T-helper 1 cell treated with Interleukin-12 subunit alpha and Interleukin-12 subunit beta and Interleukin-4 antibody, amounts not matched to agents 30 μg/mL and 1 μg/mL, for 36 hours (primary cell): Measurements from ENCODE around the gene PDZD7.

Source experiments
- H3K27ac Mint-ChIP-seq: one replicate; pipeline ENCODE4 v1.8.0; 2021; ENCODE audit warnings: mild to moderate bottlenecking, mixed read lengths
- H3K27me3 Mint-ChIP-seq: one replicate; pipeline ENCODE4 v1.8.0; 2021; ENCODE audit warnings: low read depth, mixed read lengths
- H3K36me3 Mint-ChIP-seq: one replicate; pipeline ENCODE4 v1.8.0; 2021; ENCODE audit warnings: low read depth, mixed read lengths
- H3K4me1 Mint-ChIP-seq: one replicate; pipeline ENCODE4 v1.8.0; 2021; ENCODE audit warnings: low read depth, mixed read lengths
- H3K4me3 Mint-ChIP-seq: one replicate; pipeline ENCODE4 v1.8.0; 2021; ENCODE audit warnings: mild to moderate bottlenecking, moderate library complexity, mixed read lengths
- H3K9me3 Mint-ChIP-seq: one replicate; pipeline ENCODE4 v1.8.0; 2021; ENCODE audit warnings: mixed read lengths

Gene PDZD7

DNA sequence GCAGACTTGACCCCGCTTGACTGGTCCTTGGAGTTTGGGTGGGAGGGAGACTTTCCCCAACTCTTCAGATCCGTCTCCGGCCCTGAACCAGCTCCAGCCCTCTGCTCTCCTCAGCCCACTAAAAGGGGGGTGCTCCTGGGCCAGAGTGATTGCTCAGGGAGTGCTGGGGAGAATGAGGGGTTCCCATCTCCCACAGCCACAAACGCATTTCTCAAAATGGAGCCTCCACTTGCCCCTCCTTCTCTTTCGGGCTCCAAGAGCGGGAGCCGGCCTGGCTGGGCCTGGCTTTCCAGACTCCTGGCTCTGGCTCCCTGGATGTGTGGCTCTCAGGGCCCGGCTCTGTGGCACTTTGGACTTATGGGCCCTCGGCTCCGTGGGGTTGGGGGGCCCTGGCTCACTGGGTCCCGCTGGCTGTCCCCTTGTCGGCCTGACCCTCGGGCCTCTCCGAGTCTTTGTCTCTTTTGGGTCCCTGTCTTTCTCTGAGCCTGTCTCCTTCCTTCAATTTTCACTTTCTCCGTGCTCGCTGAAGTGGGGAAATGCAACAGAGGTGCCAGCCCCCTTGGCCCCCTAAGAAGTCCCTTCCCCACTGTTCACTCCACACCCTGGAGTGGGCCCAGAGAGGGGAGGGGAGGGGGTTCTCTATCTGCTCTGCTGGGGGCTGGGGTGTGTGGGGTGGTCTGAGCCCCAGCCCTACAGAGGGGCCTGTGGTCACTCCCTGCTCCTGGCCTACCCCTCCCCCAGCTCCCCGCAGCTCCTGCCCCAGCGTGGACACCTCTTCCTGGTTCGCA lies 30.6 kb downstream of the PDZD7 start:
- Mint-ChIP-seq H3K27me3 (no peaks in the 10 kb centered on the region), H3K4me3 (peak overlapping the region; percentile 65), H3K27ac (no peak overlapping the region), H3K36me3 (peaks cover 3% of the 10 kb centered on the region), H3K9me3 (no peaks in the 10 kb centered on the region), H3K4me1 (peaks cover 18% of the 10 kb centered on the region)

DNA sequence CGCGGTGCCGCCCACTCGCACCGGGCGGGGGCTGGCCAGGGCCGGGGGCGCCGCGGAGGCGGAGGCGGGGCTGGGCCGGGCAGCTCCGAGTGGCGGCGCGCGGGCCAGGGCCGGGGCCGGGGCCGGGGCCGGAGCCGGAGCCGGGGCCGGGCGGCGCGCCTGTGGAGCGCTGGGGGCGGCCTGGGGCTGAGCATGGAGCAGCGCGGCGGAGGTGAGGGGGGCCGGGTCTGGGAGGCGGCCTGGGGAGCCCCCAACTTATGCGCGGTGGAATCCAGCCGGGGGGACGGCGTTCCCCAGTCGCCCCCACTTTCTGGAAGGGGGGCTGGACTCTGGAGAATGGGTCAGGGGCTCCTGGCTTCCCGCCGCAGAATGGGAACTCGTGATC lies 31.2 kb downstream of the PDZD7 start, which contains the start of gene LZTS2:
Gene LZTS2 (plus strand): TSS at position 67 of the 385 bp plus-strand sequence. CDS start 2,731 bp downstream, outside the sequence.
- no peaks in the 10 kb centered on the region for H3K27me3 Mint-ChIP-seq
- peak within 1 kb of the TSS; percentile 87 for H3K27ac Mint-ChIP-seq
- H3K4me1 Mint-ChIP-seq, result peaks cover 18% of the 10 kb centered on the region
- no peaks in the 10 kb centered on the region for H3K9me3 Mint-ChIP-seq
- peak within 1 kb of the TSS; percentile 88 for H3K4me3 Mint-ChIP-seq
- peaks cover 3% of the 10 kb centered on the region for H3K36me3 Mint-ChIP-seq

DNA sequence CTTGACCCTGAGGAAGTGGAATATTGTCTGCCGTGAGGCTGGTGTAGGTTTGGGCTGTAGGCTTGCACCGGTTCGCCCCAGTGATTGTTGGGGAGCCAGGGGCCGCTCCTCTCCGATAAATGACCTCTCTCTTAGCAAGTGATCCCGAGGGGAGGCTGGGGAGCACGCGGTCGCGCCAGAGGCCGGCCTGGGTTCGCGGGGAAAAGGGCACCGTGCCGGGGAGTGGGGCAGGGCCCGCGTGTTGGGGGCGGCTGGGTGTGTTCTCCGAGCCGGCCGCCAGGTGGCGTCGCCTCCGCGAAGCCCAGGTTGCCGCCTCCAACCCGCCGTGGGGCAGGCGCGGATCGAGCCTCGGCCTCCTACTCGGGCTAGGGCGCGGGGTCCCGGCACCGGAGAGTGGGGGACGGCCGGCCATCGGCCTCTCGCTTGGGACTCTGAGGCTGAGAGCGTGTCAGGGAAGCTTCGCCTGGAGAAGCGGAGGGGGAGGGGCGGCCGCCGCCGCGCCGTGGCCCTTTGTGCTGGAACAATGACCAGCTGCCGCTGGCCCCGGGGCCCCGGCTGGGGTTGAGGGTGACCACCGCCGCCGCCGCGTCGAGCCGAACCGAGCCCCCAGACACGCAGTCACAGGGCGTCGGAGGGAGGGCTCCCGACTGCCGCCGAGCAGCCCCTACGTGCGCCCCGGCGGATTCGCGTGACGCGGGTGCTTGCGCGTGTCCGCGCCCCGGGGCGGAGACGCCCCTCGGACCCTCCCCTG lies 31.8 kb downstream of the PDZD7 start:
- Mint-ChIP-seq H3K4me1 (peaks cover 18% of the 10 kb centered on the region), H3K9me3 (no peaks in the 10 kb centered on the region), H3K4me3 (peak overlapping the region; percentile 88)

DNA sequence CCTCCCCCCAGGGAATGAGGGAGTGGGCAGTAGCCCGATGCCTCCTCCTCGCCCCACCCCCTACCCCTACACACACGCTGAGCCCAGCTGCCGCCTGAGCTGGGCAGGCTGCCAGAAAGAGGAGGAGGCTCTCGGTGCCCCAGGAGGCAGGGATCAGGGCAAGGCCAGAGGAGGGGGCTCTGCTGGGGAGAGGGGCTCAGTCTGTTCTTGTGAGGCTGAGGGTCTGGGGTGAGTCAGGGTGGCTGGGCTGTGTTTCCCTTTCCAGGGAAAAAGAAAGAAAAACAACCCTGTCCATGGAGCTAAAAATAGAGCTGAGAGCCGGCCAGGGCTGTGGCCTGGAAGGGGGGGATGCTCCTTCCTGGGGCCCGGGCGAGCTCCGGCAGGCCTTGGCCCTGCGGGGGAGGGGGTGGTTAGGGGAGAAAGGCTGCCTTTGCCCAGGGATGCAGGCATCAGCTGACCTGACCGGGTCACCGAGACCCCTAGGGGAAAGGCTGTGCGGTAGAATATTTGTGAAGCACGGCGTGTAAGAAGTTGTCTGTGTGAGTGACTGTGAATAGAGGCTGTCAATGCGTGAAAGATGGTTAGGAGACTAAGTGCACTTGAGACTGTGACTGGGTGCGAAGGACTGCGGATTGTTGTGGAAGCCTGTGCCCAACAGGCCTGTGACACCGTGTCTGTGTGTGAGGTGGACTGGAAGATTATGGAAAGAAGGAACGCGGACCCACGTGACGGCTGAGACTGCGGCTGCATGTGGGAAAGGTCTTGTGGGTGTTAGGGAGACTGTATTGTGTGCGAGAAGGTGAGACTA lies 32.5 kb downstream of the PDZD7 start:
- Mint-ChIP-seq H3K9me3 (no peaks in the 10 kb centered on the region), H3K4me3 (peak overlapping the region; percentile 88), H3K27ac (peak overlapping the region; percentile 87), H3K4me1 (peaks cover 18% of the 10 kb centered on the region), H3K36me3 (peaks cover 11% of the 10 kb centered on the region), H3K27me3 (no peaks in the 10 kb centered on the region)

More for the DNA sequence above, 31.8 kb downstream of the PDZD7 start:
- peak overlapping the region; percentile 87 for H3K27ac Mint-ChIP-seq
- H3K36me3 Mint-ChIP-seq, result peaks cover 8% of the 10 kb centered on the region
- H3K27me3 Mint-ChIP-seq, result no peaks in the 10 kb centered on the region

DNA sequence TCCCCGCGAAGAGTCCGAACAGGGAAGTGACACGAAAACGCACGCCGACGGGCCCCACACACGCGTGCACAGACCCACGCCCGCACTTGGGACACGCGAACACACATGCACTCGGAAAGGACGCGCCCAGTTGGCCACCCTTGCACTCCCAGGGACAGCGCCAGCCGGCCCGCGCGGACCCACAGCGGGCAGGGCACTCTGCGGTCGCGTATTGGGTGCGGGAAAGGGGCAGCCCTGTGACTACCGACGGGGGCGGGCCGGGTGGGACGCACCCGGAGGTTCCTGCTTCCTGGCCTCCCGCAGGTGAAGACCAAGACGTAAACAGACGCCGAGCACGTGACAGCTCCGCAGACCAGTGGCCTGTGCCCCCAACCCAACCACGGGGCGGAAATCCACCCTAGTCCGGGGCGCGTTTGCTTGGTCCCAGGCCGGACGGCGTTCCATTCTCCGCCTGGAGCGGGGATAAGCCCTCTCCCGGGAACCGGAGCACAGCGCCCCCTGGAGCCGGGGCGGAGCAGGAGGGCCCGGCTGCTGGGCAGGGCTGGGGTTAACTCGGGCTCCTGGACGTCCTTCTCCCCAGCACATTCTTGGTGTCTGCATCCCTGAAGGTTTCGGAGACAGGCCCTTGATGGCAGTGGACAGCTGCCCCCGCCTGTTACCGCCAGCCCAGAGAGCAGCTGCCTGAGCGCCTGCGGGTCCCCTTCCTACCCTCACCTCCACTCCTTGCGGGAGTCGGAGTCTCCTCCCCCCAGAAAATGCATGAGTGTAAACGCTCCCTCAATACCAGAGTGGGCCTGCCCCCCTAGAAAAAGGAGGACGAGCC lies 33.4 kb downstream of the PDZD7 start:
- Mint-ChIP-seq H3K9me3 (no peaks in the 10 kb centered on the region), H3K4me1 (peaks cover 18% of the 10 kb centered on the region), H3K36me3 (peaks cover 15% of the 10 kb centered on the region), H3K4me3 (peak overlapping the region; percentile 88), H3K27me3 (no peaks in the 10 kb centered on the region), H3K27ac (peak overlapping the region; percentile 85)

DNA sequence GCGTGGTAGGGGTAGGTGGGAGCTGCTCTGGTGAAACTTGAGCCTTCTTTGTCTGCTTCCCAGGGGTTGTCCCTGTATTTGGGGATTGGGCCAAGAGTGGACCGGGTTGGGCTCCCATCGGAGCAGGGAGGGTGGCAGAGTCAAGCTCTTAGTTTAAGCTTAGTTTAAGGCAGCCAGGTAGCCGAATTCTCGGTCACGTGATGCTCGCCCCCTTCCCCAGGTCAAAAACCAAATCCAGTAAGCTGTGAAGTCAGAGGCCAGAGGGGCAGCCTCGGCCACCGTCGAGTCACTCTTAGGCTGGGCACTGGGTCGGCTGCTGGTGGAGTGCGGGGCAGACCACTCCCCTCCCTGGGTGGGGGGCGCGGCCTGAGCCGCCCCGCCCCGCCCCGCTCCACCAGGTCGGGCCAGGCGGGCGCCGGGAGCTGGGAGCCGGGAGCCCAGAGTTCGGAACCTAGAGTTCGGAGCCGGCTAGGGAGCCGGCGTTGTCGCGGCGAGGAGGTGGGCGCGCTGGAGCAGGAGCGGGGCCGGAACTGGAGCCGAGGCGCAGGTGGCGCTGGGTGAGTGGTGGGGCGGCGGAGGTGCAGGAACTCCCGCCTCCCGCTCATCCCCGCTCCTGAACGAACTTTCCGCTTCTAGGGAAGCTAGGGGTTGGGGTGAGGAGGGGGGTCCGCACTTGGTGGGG lies 34.1 kb downstream of the PDZD7 start:
- Mint-ChIP-seq H3K4me1 (peaks cover 18% of the 10 kb centered on the region), H3K4me3 (peak overlapping the region; percentile 88), H3K9me3 (no peaks in the 10 kb centered on the region), H3K27ac (peak overlapping the region; percentile 85), H3K36me3 (peaks cover 15% of the 10 kb centered on the region), H3K27me3 (no peaks in the 10 kb centered on the region)

DNA sequence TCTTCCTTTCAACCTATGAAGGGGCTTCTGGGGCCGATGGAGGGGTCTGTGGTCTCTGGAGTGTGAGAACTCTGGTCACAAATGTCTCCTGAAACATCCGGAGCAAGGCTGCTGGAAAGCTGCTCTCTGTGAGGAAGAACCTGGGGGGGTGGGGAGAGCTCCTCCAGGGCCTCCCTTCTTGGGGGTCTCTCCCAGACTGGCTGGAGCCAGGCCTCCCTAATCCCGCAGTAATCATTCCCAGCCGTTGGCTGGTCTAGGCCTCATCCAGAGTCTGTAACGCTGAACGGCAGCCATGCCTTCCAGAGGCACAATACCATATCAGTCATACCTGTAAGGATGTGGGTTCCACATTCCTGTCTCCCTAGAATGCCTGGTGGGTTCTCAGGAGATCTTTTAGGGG lies 35.7 kb downstream of the PDZD7 start:
- Mint-ChIP-seq H3K4me3 (no peak overlapping the region), H3K9me3 (no peaks in the 10 kb centered on the region), H3K36me3 (peaks cover 22% of the 10 kb centered on the region), H3K27me3 (no peaks in the 10 kb centered on the region), H3K27ac (no peak overlapping the region), H3K4me1 (peaks cover 15% of the 10 kb centered on the region)

DNA sequence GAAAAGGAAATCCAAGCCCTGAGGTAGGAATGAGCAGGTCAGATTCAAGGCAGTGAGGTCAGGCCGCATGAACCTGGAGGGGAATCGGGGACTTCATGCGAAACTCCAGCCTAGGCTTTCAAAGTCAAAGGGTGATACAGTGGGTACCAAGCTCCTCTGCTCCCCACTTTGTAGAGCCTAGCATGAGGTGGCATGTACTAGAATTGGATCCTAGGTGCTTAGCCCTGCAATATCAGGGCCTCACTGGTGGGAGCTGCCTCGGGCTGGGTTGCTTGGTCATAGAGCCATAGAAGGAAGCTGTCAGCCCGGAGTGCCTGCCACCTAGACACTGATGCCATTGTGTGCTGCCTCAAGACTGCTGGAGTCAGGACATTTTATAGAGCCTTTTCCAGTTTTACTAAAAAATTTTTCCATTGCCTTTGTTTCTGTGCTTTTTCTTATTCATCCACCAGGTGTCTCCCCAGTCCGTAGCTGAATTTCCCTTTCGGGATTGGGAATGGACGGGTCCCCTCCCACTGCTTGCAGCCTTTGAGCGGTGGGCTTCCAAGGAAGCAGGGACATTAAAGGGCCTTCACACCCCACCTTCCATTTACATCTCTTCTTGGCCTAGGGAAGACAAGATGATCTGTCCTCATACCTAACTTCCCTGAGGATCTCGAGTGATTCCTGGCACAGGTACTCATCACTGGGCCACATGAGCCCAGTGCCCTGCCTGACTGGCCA lies 36.8 kb downstream of the PDZD7 start:
- no peaks in the 10 kb centered on the region for H3K9me3 Mint-ChIP-seq
- no peak overlapping the region for H3K4me3 Mint-ChIP-seq
- no peak overlapping the region for H3K27ac Mint-ChIP-seq
- H3K36me3 Mint-ChIP-seq, result peaks cover 22% of the 10 kb centered on the region
- no peaks in the 10 kb centered on the region for H3K27me3 Mint-ChIP-seq
- peaks cover 18% of the 10 kb centered on the region for H3K4me1 Mint-ChIP-seq

DNA sequence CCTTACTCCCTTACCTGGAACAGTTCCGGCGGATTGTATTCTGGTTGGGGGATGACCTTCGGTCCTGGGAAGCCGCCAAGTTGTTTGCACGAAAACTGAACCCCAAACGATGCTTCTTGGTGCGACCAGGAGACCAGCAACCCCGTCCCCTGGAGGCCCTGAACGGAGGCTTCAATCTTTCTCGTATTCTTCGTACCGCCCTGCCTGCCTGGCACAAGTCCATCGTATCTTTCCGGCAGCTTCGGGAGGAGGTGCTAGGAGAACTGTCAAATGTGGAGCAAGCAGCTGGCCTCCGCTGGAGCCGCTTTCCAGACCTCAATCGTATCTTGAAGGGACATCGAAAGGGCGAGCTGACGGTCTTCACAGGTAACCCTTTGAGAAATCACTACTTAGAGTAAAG lies 41.8 kb downstream of the PDZD7 start:
- Mint-ChIP-seq H3K9me3 (no peaks in the 10 kb centered on the region), H3K27ac (no peak overlapping the region), H3K27me3 (no peaks in the 10 kb centered on the region), H3K4me1 (peaks cover 18% of the 10 kb centered on the region), H3K4me3 (peak overlapping the region; percentile 25), H3K36me3 (peaks cover 28% of the 10 kb centered on the region)

DNA sequence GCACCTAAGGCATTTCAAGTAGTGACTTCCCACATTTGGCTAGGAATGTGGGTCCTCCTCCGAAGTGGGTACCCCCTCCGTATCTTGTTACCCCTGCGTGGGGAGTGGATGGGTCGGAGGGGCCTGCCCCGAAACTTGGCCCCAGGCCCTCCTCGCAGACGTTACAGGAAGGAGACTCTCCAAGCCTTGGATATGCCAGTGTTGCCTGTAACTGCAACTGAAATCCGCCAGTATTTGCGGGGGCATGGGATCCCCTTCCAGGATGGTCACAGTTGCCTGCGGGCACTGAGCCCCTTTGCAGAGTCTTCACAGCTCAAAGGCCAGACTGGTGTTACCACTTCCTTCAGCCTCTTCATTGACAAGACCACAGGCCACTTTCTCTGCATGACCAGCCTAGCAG lies 42.8 kb downstream of the PDZD7 start:
- Mint-ChIP-seq H3K27me3 (no peaks in the 10 kb centered on the region), H3K4me3 (peak overlapping the region; percentile 98), H3K9me3 (no peaks in the 10 kb centered on the region), H3K36me3 (peaks cover 25% of the 10 kb centered on the region), H3K4me1 (peaks cover 18% of the 10 kb centered on the region), H3K27ac (no peak overlapping the region)

DNA sequence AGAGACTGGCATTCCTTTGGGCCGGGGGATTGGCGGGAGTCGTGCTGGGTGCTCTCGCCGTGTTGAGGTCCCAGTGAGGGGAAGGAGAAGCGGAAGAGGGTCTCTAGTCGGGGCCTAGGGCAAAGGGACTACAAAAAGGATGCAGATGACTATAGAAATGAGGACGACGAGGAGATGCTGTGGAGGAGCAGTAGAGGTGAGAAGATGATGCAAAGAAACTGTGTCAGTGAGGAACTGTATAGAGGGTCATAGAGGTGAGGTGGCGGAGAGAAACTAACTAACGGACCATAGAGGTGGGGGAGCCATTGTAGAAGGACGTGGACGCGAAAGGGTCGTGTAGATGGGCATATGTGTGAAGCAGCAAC lies 43.3 kb downstream of the PDZD7 start:
- H3K27me3 Mint-ChIP-seq, result no peaks in the 10 kb centered on the region
- H3K4me1 Mint-ChIP-seq, result peaks cover 18% of the 10 kb centered on the region
- no peaks in the 10 kb centered on the region for H3K9me3 Mint-ChIP-seq
- peaks cover 21% of the 10 kb centered on the region for H3K36me3 Mint-ChIP-seq
- peak overlapping the region; percentile 98 for H3K4me3 Mint-ChIP-seq
- H3K27ac Mint-ChIP-seq, result peak overlapping the region; percentile 86

DNA sequence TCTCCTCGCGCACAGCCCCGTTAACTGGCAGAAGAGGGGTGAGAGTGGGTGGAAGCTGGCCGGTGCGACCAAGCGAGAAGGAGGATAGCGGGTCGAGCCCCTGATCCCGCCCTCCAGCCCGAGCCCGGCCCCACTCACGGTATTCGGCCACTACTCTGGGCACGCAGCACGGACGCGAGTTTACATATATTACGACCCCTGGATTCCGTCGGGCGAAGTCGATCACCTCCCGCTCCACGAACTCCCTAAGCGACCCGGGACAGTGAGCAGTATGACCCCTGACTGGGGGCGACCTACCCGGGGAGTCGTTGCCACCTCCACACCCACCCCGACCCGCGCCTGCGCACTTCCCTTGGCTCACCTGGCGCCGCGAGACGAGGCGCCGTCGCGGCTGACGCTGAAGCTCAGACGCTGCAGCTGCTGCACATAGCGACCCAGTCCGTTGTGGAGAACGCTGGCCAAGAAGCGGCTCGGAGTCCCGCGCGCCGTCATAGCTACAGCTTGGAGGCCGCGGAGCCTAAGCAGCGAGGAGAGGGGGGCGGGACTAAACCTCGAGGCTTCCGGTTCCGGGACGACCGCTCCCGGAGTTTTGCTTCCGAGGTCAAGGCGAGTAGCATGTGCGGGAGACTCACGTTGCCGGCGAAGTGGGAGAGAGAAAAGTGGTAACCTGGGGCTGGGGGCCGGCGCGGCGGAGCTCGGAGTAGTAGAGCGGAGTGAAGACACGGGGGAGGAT lies 43.8 kb downstream of the PDZD7 start, which contains the start of the genes MRPL43 and TWNK:
Gene MRPL43 (minus strand): TSS at position 546 of the 733 bp plus-strand sequence. CDS start 54 bp downstream, at position 492.
Gene TWNK (plus strand): TSS at position 592 of the 733 bp plus-strand sequence. CDS start 668 bp downstream, outside the sequence.
- Mint-ChIP-seq H3K27me3 (no peaks in the 10 kb centered on the region), H3K4me1 (peaks cover 18% of the 10 kb centered on the region), H3K36me3 (peaks cover 21% of the 10 kb centered on the region)

More for the DNA sequence above, 43.8 kb downstream of the PDZD7 start, which contains the start of the genes MRPL43 and TWNK:
- H3K27ac Mint-ChIP-seq, result peak within 1 kb of the TSS; percentile 86
- H3K4me3 Mint-ChIP-seq, result peak within 1 kb of the TSS; percentile 98
- no peaks in the 10 kb centered on the region for H3K9me3 Mint-ChIP-seq
